Ascending aorta (tissue), 2 donors: ENCODE results near the gene AQP5. TPM values are rescaled to one million over a fixed set of nuclear protein-coding genes. Genes with fewer than 3 reads are reported as not detected.

Experiments used
- DNase-seq, 2 donors: peaks; one replicate each; pipeline ENCODE4 v3.0.0-alpha.2; 2019; ENCODE audit warnings: low spot score in 2 of 2
- H3K27ac ChIP-seq, 2 donors: fragments of 200-600 bp; sonication (generic); one replicate each; pipeline ENCODE4 v1.5.1; 2016 to 2017; ENCODE audit warnings: mild to moderate bottlenecking in 1 of 2
- H3K27me3 ChIP-seq: fragments of 200-600 bp; sonication (generic); one replicate; pipeline ENCODE4 v1.5.1; 2017
- H3K36me3 ChIP-seq, 2 donors: fragments of 200-600 bp; sonication (generic); one replicate each; pipeline ENCODE4 v1.5.1; 2016
- H3K4me1 ChIP-seq, 2 donors: fragments of 200-600 bp; sonication (generic); one replicate each; pipeline ENCODE4 v1.5.1; 2016 to 2017; ENCODE audit warnings: mild to moderate bottlenecking in 1 of 2
- H3K4me3 ChIP-seq, 2 donors: fragments of 200-600 bp; sonication (generic); one replicate each; pipeline ENCODE4 v1.5.1; 2016 to 2017; ENCODE audit warnings: mild to moderate bottlenecking in 1 of 2
- H3K9me3 ChIP-seq, 2 donors: fragments of 200-600 bp; sonication (generic); one replicate each; pipeline ENCODE4 v1.5.1; 2016
- CTCF ChIP-seq, 3 experiments: fragments of 200-600 bp in 2 of 3; fragments of 450-650 bp in 1 of 3; sonication (generic) in 2 of 3; IDR thresholded peaks; one replicate each; pipeline ENCODE4 v1.5.1; 2016 to 2019; ENCODE audit warnings: antibody characterized with exemption in 3 of 3, mild to moderate bottlenecking in 1 of 3, moderate library complexity in 1 of 3
- intact Hi-C: fragments of 100-400 bp; cut with DNase I; formaldehyde crosslinking; loops from one replicate; pipeline ENCODE4 v1.15.1; 2023
- total RNA-seq: library from RNA; depleted of rRNA; stranded (reverse); fragments of >200 nt; gene quantifications from one replicate; pipeline ENCODE4 v1.1.0, GENCODE V29; 2016

AQP5 gene
- total RNA-seq, 1 donor from 2014 or later = not detected

- DNase-seq = no peak
- H3K27ac ChIP-seq = no peak overlapping the region
- intact Hi-C loops = no loop called here
Observed at GRCh38 chr12:50005175-50005574, 43.5 kb downstream of the AQP5 start.

GRCh38 chr12:50006280-50006679 is 44.6 kb downstream of the AQP5 start:
- Histone ChIP-seq H3K36me3 (no peaks in the 10 kb centered on the region), H3K27ac (no peak overlapping the region), H3K9me3 (no peaks in the 10 kb centered on the region), H3K27me3 (no peaks in the 10 kb centered on the region), H3K4me3 (no peak overlapping the region), H3K4me1 (no peaks in the 10 kb centered on the region)
- TF ChIP-seq CTCF (IDR thresholded peaks at IDR 0.05) = no peak
- intact Hi-C loops = no loop called here
- no peak for DNase-seq

More at GRCh38 chr12:50005175-50005574, 43.5 kb downstream of the AQP5 start:
- no peaks in the 10 kb centered on the region for H3K36me3 ChIP-seq
- H3K9me3 ChIP-seq = no peaks in the 10 kb centered on the region
- no peaks in the 10 kb centered on the region for H3K4me1 ChIP-seq
- no peak for TF ChIP-seq CTCF (IDR thresholded peaks at IDR 0.05)
- no peaks in the 10 kb centered on the region for H3K27me3 ChIP-seq
- H3K4me3 ChIP-seq = no peak overlapping the region

- H3K9me3 ChIP-seq = no peaks in the 10 kb centered on the region
- no peaks in the 10 kb centered on the region for H3K36me3 ChIP-seq
- no peaks in the 10 kb centered on the region for H3K27me3 ChIP-seq
- H3K27ac ChIP-seq = no peak overlapping the region
- H3K4me1 ChIP-seq = no peaks in the 10 kb centered on the region
- intact Hi-C loops = no loop called here
- no peak overlapping the region for H3K4me3 ChIP-seq
- TF ChIP-seq CTCF (IDR thresholded peaks at IDR 0.05) = no peak
- no peak for DNase-seq
Observed at GRCh38 chr12:50006754-50007442, 45.2 kb downstream of the AQP5 start.

- TF ChIP-seq CTCF (IDR thresholded peaks at IDR 0.05) = no peak
- no peak overlapping the region for H3K27ac ChIP-seq
- H3K4me1 ChIP-seq = peaks cover 0 to 3% of the 10 kb centered on the region in 2 donors
- no peaks in the 10 kb centered on the region for H3K36me3 ChIP-seq
- intact Hi-C loops = no loop called here
- H3K27me3 ChIP-seq = no peaks in the 10 kb centered on the region
- no peak overlapping the region for H3K4me3 ChIP-seq
- no peak for DNase-seq
- no peaks in the 10 kb centered on the region for H3K9me3 ChIP-seq
Observed at GRCh38 chr12:50013361-50014147, 51.9 kb downstream of the AQP5 start.

- intact Hi-C loops = no loop called here
- no peak for DNase-seq
- TF ChIP-seq CTCF (IDR thresholded peaks at IDR 0.05) = no peak
- Histone ChIP-seq H3K9me3 (no peaks in the 10 kb centered on the region), H3K4me3 (no peak overlapping the region), H3K27me3 (no peaks in the 10 kb centered on the region), H3K27ac (no peak overlapping the region), H3K4me1 (peaks cover 0 to 3% of the 10 kb centered on the region in 2 donors), H3K36me3 (no peaks in the 10 kb centered on the region)
Observed at GRCh38 chr12:50014342-50014741, 52.7 kb downstream of the AQP5 start.

Other genes with a start within 250 kb of the AQP5 start
- gene TMBIM6, start 220.3 kb upstream of the AQP5 start, total RNA-seq = 188 TPM
- gene NCKAP5L, start 133.5 kb upstream of the AQP5 start, total RNA-seq = 33.4 TPM
- gene BCDIN3D, start 118.8 kb upstream of the AQP5 start, total RNA-seq = 2.6 TPM
- gene FAIM2, start 58.0 kb upstream of the AQP5 start, total RNA-seq = 0.75 TPM
- not detected for gene AQP2, start 11.1 kb upstream of the AQP5 start, total RNA-seq
- gene AQP6, start 11.1 kb downstream of the AQP5 start, total RNA-seq = not detected
- 5.1 TPM for gene RACGAP1, start 63.6 kb downstream of the AQP5 start, total RNA-seq
- gene ASIC1, start 95.7 kb downstream of the AQP5 start, total RNA-seq = not detected
- 277 TPM for gene SMARCD1, start 123.5 kb downstream of the AQP5 start, total RNA-seq
- gene GPD1, start 142.1 kb downstream of the AQP5 start, total RNA-seq = 12.2 TPM
- gene COX14, start 150.4 kb downstream of the AQP5 start, total RNA-seq = 19.8 TPM
- gene CERS5, start 205.5 kb downstream of the AQP5 start, total RNA-seq = 29.7 TPM